Transverse colon (tissue), 4 donors: ENCODE results near the gene PIP5K1B.

ENCODE experiments used
- POLR2A ChIP-seq: fragments of 450-650 bp; IDR thresholded peaks from one replicate; pipeline ENCODE4 v1.6.1; 2016; ENCODE audit warnings: antibody characterized with exemption, mild to moderate bottlenecking, moderate library complexity
- POLR2AphosphoS5 ChIP-seq, 3 donors: sonication (generic); formaldehyde crosslinking; IDR thresholded peaks; one replicate each; pipeline ENCODE4 v1.6.1; 2016; ENCODE audit warnings: antibody characterized with exemption in 3 of 3
- TF ChIP-seq, protein P1 (sequence below), 5 experiments: fragments of 200-600 bp in 3 of 5; fragments of 450-650 bp in 2 of 5; sonication (generic) in 3 of 5; IDR thresholded peaks; 1 replicate in 2 of 5; 2 replicates in 3 of 5; pipeline ENCODE4 v1.5.1; 2016 to 2017; ENCODE audit warnings: antibody characterized with exemption in 5 of 5, inconsistent platforms in 3 of 5, mild to moderate bottlenecking in 2 of 5, moderate library complexity in 1 of 5

DNA sequence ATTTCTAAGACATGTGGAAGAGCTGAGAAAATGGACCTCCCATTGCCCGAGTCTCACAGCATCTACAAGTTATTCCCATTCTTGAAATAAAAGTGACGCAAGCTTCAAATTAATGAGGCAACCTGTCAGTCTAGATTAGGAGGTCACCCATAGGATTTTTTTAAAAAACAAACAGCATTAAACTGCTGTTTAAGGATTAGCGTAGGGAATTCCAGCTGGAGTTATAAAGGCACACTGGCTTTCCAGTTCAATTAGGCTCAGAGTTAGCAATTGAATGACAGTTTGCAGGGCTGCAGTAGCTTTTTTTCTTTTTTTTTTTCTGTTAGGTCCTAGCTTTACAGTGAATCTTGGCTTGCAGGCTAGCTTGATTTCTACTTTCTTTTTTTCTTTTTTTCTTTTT lies 292.6 kb downstream of the PIP5K1B start:
- TF ChIP-seq POLR2AphosphoS5 (IDR thresholded peaks at IDR 0.05) (no peak), POLR2A (no peak)
- TF ChIP-seq, protein P1, sequence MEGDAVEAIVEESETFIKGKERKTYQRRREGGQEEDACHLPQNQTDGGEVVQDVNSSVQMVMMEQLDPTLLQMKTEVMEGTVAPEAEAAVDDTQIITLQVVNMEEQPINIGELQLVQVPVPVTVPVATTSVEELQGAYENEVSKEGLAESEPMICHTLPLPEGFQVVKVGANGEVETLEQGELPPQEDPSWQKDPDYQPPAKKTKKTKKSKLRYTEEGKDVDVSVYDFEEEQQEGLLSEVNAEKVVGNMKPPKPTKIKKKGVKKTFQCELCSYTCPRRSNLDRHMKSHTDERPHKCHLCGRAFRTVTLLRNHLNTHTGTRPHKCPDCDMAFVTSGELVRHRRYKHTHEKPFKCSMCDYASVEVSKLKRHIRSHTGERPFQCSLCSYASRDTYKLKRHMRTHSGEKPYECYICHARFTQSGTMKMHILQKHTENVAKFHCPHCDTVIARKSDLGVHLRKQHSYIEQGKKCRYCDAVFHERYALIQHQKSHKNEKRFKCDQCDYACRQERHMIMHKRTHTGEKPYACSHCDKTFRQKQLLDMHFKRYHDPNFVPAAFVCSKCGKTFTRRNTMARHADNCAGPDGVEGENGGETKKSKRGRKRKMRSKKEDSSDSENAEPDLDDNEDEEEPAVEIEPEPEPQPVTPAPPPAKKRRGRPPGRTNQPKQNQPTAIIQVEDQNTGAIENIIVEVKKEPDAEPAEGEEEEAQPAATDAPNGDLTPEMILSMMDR (IDR thresholded peaks at IDR 0.05): no peak
